Ramos (cell line): ENCODE data around the gene KLHL7.
"Not testable (repeated sequence)": the region's sequence is repeated elsewhere in the genome, so short reads cannot be mapped to it uniquely, and the experiment has no call there.

Source experiments
- in situ Hi-C: fragments of 300-500 bp; cut with MboI; formaldehyde crosslinking; loops from one replicate; pipeline ENCODE4 v1.14.3; 2022; ENCODE audit warnings: low sequenced_read_pairs; ENCODE audit not compliant: unreplicated experiment

KLHL7 gene

DNA sequence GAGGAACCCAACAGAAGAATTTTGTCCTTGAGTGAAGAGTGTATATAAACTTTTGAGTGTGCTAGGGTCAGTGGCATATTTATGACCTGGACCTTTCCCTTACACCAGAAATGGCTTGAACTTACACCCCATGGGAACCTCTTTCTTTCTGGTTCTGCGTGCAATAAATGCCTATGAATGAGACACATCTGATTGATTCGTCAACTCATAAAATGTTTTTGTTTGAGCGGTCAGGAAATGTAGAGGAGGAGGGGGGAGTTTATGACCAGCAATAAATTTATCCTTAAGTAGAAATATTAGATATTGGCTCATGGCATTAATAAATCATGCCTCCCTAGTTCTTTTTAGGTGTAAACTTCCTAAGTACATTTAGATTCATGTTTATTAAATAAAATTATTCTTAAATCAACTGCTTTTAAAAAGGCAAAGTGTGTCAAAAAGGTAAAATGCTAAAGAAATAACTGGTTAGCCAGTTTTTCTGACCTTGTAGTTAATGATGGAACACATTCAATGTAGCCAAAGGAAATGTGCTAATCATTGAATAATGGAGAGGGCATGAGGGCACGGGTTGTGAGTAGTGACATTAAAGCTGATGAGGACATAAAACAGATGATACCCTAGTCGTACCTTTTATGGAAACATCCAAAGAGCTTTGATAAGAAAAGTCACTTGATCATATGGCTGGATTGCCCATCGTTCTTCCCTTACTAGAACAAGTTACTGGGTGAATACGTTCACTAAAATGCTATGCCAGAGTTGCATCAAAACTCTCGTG, 62.7 kb downstream of the KLHL7 start:
- in situ Hi-C loops, result no loop called here

- in situ Hi-C loops, result no loop called here
Measured at GRCh38 chr7:23175938-23176337, 70.4 kb downstream of the KLHL7 start.

DNA sequence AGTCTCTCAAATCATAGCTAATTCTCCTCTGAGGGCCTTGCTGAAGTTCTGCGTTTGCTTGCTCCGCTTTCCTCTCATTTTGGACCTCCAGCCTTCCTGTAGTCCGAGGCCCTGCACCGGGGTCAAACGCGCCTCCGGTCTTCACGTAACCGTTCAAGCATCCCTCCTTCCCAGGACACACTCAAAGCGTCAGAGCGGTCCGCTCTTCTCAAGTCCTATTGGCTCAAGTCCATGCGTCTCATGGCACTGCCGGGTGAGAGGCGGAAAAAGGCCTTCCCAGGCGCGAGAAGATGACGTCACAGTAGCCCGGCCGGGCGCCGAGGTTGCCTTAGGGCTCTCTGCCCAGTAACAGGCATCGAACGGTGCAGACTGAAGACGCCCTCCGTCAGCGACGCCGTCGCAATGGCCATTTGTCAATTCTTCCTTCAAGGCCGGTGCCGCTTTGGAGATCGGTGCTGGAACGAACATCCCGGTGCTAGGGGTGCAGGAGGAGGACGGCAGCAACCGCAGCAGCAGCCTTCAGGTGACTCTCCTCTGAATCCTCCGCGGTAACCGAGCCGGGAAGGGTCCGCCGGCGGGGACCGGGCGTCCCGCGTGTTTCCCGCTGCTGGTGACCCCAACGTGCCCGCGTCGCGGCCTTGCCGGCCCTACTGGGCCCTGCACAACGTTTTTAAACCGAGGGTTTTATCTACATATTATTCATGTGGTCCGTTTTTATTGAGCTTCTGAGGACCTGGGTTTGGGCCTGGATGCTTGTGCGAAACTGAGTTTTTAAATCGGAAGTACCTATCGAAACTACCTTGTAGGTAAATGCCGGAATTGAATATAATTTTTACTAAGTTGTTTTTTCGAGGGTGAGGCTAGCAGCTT, 76.3 kb downstream of the KLHL7 start, which contains the start of gene NUP42:
NUP42 (plus strand) TSS at position 365 of the 870 bp plus-strand sequence; CDS start at position 403, 38 bp downstream.
- in situ Hi-C loops, result no loop called here

GRCh38 chr7:23183279-23184012, 77.9 kb downstream of the KLHL7 start:
- in situ Hi-C loops, result no loop called here

DNA sequence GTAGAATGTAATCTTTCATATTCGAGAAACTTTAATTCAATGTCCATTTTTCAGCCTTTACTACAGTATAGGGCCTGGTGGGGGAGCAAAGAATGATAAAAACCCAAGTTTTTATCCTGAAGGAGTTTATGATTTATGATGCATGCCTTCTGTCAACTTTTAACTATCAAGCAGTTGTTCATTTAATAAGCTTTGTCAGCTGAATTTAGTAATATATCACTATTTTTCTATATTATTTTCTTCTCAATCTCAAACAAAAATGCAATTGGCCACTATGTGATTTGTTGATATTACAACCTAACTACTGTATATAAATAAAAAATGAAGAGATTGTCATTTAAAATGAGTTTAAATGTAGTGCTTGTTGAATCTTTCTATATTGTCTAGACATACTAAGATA, 78.7 kb downstream of the KLHL7 start:
- in situ Hi-C loops, result no loop called here

DNA sequence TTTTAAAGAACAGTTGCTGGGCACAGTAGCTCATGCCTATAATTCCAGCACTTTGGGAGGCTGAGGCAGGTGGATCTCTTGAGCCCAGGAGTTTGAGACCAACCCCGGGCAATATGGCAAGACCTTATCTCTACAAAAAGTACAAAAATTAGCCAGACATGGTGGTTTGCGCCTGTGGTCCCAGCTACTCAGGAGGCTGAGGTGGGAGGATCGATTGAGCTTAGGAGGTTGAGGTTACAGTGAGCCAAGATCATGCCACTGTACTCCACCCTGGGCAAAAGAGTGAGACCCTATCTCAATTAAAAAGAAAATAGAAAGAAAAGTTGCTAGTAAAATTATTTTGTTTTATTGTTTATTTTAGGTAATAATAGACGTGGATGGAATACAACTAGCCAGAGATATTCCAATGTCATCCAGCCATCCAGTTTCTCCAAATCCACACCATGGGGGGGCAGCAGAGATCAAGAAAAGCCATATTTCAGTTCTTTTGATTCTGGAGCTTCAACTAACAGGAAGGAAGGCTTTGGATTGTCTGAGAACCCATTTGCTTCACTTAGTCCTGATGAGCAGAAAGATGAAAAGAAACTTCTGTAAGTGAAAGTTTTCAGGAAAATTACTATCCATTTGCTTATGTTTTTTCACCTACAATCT, 79.2 kb downstream of the KLHL7 start:
- in situ Hi-C loops, result no loop called here

DNA sequence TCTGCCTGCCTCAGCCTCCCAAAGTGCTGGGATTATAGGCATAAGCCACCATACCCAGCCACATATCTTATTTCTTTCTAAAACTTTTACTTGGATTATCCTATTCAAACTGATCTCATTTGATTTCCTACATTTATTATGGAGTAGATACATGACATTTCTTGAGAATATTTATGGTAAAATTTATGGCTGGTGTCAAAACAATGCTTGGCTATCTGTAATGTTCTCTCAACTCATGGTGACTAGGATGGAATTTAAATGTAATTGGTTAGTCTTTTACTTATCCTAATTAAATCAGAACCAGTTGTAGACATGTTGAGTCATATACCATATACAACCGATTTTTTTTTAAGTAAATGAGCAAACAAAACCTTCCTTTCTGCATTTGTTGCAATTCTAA, 80.4 kb downstream of the KLHL7 start:
- in situ Hi-C loops, result no loop called here

DNA sequence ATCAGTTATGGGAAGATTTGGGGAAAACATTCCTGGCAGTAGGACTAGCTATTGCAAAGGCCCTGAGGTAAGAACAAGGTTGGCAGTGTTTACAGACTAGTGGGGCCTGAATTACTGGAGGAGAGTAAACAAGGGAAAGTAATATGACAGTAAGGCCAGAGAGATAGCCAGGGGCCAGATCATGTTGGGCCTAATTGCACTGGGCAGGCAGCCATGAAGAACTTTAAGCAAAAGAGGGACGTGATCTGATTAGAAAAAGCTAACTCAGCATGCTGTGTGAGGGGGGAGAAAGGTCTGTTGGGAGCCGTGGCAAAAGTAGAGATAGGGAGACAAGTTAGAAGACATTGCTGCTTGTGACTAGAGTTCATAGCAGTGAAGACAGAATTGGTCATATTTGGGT, 85.4 kb downstream of the KLHL7 start:
- in situ Hi-C loops, result no loop called here

GRCh38 chr7:23193650-23194227, 88.2 kb downstream of the KLHL7 start:
- in situ Hi-C loops, result not testable (repeated sequence)

- in situ Hi-C loops, result no loop called here
Measured at GRCh38 chr7:23196306-23196705, 90.7 kb downstream of the KLHL7 start.

DNA sequence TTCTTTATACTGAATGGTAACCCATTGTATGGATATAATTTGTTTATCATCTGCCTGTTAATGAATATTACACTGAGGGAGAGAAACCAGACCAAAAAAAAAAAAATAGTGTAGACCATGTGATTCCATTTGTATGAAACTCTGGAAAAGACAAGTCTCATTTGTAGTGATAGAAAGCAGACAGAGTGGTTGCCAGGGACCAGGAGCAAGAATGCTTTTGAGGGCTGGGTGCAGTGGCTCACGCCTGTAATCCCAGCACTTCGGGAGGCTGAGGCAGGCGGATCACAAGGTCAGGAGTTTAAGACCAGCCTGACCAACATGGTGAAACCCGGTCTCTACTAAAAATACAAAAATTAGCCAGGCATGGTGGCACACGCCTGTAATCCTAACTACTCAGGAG, 92.2 kb downstream of the KLHL7 start:
- in situ Hi-C loops, result not testable (repeated sequence)

- in situ Hi-C loops, result no loop called here
Measured at GRCh38 chr7:23200331-23200730, 94.7 kb downstream of the KLHL7 start.

- in situ Hi-C loops, result no loop called here
Measured at GRCh38 chr7:23204241-23204640, 98.7 kb downstream of the KLHL7 start.

DNA sequence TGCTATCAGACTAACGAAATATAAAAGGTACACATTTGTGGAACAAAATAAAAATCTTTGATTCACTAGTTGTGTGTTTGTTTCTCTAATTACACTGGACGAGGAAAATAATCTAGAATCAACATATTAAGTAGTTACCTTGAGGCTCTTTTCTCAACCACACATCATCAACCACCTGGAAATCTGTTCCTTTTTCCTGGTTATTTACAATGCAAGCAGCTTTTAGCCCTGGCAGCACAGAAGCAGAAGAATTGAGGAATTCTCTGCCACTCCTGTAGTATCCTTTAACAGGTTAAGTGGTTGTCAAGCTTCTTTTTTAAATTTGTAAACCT, 100.0 kb downstream of the KLHL7 start:
- in situ Hi-C loops, result no loop called here

GRCh38 chr7:23205909-23206767, 100.6 kb downstream of the KLHL7 start:
- in situ Hi-C loops, result no loop called here

GRCh38 chr7:23207021-23207420, 101.4 kb downstream of the KLHL7 start:
- in situ Hi-C loops, result no loop called here

- in situ Hi-C loops, result no loop called here
Measured at GRCh38 chr7:23207884-23208283, 102.3 kb downstream of the KLHL7 start.

DNA sequence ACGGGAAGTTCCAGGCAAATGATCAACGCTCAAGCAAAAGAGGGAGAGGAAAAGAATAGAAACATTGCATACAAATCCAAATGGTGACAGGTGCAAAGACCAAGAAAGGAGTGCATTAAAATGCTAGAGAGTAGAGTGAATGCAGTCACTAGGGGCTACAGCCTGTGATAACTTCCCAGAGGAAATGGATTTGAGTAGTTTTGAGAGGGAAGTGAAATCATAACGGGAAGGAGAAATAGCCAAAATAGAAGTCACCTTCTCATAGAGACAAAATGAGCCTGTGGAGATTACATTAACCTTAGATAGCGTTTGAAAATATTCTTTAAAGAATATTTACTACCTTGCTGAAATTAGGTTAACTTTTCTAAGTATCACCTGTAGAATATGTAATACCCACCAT, 102.7 kb downstream of the KLHL7 start:
- in situ Hi-C loops, result no loop called here

DNA sequence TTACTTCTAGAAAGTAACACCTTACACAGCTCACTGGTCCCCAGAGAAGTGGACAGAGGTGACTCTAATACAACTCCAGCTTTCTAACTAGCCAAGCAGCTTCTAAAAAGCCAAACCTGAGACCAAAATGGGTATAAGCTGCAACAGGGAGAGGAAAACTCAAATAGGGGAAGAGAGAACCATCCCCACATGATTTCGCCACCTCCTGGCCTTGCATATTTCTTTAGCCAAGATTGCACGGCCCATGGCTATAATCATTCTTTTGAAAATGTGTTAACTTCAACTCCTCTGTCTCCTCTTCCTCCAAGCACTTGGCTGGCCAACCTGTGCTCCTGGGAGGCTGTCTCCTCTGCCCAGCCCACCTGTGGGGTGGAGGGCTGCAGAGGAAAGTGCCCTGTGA, 104.9 kb downstream of the KLHL7 start:
- in situ Hi-C loops, result no loop called here
